CD4-positive, alpha-beta T cell treated with Interleukin-17A for 1 hour (primary cell): ENCODE measurements around the gene EXOSC3.
A peak's percentile ranks its signal among the peaks of the same experiment; 100 is the strongest.
"Not testable (repeated sequence)": the region's sequence is repeated elsewhere in the genome, so short reads cannot be mapped to it uniquely, and the experiment has no call there.

Experiments
- DNase-seq: peaks from one replicate; pipeline ENCODE4 v3.0.0-alpha.2; 2020

EXOSC3 gene

GRCh38 chr9:37775216-37775919 is 9.5 kb downstream of the EXOSC3 start:
- no peak for DNase-seq

DNA sequence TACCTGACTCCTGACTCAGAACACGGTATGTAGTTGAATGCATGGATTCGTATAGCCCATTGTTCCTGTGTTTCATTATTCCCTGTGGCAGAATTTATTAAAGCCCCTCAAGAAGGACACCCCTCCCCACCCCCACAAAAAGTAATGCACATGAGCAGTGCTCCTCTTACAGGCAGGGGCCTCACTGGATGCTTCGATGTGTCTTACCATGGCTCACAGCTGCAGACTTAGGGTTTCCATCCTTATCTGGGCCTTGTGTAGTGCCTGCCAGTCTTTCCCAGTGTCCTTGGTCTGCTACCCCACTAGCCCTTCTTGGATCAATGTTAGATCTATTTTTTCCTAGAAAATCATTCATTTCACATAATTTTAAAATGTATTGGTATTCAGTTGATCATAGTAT is 14.9 kb downstream of the EXOSC3 start:
- DNase-seq, result no peak

GRCh38 chr9:37769306-37769705 is 15.6 kb downstream of the EXOSC3 start:
- DNase-seq, result no peak

DNA sequence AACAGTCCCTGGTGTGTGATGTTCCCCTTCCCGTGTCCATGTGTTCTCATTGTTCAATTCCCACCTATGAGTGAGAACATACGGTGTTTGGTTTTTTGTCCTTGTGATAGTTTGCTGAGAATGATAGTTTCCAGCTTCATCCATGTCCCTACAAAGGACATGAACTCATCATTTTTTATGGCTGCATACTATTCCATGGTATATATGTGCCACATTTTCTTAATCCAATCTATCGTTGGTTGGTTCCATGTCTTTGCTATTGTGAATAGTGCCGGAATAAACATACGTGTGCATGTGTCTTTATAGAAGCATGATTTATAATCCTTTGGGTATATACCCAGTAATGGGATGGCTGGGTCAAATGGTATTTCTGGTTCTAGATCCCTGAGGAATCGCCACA is 19.6 kb downstream of the EXOSC3 start:
- DNase-seq, result not testable (repeated sequence)

DNA sequence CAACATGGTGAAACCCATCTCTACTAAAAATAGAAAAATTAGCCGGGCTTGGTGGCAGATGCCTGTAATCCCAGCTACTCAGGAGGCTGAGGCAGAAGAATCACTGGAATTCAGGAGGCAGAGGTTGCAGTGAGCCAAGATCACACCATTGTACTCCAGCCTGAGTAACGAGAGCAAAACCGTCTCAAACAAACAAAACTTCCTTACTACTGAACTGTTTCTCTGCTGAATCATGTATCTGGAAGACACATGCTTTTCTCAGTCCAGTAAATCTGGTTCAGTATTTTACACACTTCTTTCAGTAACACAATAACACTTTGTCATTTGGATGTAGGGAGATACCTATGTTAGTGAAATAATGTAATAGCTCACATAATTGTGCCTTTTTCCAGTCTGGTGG is 23.4 kb downstream of the EXOSC3 start:
- DNase-seq, result no peak

DNA sequence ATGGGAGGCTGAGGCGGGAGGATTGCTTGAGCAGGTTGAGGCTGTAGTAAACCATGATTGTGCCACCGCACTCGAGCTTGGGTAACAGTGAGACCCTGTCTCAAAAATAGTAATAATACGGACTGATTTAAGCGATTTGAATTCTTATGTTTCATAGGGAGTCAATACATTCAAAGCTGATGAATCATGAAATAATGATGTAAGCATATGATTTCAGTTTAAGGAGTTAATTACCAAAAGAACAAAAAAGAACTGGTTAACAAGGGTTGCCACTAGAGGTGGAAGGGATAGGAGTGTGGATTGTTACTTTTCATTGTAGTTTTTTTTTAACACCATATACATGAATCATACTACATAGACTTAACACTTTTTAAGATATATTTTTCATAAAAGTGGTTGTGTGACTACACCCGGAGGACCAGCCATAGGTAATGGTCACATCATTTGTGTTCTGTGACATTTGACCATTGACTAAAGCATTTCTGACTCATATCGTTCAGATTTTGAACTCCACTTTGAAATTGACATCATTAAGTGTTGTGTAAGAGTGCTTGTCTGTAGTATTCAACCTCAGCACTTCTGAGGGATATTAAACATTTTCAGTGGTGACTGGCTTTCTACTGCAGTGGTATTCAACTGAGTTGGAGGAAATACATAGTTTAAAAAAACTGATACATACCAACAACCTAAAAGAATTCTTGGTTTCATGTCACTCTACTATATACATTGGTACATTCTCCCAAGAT is 24.3 kb downstream of the EXOSC3 start:
- no peak for DNase-seq

DNA sequence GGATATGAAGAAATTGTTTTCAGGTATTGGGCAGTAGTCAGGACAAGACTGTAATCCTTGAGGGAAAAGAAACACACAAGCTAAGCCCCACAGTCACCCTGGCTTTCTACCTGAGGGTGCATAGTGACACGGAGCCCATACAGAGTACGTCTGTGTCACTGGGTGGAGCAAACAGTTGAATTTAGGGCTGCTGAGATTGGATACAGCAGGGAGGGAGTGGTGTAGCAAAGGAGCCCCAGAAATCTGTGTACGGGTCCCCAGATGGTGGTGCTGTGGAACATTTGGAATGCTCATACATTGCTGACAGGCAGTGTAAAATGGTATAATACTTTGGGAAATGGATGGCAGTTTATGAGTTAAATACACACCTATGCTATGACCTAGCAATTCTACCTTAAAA is 26.1 kb downstream of the EXOSC3 start:
- DNase-seq, result no peak

- peak; percentile 76 for DNase-seq
These were observed 31.2 kb downstream of the EXOSC3 start, which contains the start of gene TRMT10B for GRCh38 chr9:37753489-37754190. TSS of gene TRMT10B (plus strand) at chr9:37753805. CDS start at chr9:37761932, 8,127 bp downstream.

DNA sequence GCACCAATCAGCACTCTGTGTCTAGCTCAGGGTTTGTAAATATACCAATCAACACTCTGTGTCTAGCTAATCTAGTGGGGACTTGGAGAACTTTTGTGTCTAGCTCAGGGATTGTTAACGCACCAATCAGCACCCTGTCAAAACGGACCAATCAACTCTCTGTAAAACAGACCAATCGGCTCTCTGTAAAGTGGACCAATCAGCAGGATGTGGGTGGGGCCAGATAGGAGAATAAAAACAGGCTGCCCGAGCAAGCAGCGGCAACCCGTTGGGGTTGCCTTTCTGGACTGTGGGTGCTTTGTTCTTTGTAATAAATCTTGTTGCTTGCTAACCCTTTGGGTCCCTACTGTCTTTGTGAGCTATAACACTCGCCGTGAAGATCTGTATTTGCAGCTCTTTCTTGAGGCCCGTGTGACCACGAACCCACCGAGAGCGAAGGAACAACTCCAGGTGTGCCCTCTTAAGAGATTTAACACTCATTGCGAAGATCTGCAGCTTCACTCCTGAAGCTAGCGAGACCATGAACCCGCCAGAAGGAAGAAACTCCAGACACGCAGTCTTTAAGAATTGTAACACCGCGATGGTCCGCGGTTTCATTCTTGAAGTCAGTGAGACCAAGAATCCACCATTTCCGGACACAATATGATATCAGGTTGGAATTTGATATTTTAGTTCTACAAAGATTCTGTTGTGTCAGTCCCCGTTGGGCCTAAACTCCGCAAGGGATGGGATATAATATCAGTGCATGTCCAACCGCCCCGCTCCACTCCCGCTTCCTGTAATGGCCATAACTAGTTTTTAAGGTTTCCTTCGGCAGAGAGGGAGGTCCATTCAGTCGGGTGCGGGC is 32.0 kb downstream of the EXOSC3 start:
- peak; percentile 20 for DNase-seq

DNA sequence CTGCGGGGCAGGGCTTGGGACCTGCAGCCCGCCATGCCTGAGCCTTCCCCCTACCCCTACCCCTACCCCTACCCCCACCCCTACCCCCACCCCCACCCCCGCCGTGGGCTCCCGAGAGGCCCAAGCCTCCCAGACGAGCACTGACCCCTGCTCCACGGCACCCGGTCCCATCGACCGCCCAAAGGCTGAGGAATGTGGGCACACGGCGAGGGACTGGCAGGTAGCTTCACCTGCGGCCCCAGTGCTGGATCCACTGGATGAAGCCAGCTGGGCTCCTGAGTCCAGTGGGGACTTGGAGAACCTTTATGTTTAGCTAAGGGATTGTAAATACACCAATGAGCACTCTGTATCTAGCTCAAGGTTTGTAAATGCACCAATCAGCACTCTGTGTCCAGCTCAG is 32.8 kb downstream of the EXOSC3 start:
- not testable (repeated sequence) for DNase-seq

GRCh38 chr9:37751704-37752103 is 33.2 kb downstream of the EXOSC3 start:
- not testable (repeated sequence) for DNase-seq

GRCh38 chr9:37751186-37751585 is 33.7 kb downstream of the EXOSC3 start:
- no peak for DNase-seq

GRCh38 chr9:37749129-37749528 is 35.7 kb downstream of the EXOSC3 start:
- DNase-seq, result no peak

DNA sequence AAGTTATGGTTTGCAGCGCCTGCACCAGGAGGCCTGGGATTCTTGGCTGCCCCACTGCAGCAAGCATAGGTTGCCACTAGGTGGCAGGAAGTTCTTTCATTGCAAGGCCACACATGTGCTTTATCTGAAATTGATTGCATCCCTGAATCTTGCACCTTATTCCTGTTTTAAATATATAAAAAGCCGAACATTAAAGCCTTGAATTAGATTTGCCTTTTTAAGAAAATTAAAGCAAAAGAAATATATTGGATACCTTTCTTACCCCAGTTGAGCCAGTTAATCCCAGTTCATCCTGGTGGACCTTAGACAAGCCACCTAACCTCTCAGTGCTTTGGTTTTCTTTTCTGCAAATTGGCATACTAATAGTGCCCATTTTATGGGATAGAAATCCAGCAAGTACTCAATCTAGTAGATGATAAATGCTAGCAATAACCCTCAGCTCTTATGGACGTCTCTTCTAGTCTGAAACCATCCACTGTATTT is 37.6 kb downstream of the EXOSC3 start:
- peak; percentile 62 for DNase-seq

GRCh38 chr9:37746448-37747270 is 38.2 kb downstream of the EXOSC3 start:
- no peak for DNase-seq

DNA sequence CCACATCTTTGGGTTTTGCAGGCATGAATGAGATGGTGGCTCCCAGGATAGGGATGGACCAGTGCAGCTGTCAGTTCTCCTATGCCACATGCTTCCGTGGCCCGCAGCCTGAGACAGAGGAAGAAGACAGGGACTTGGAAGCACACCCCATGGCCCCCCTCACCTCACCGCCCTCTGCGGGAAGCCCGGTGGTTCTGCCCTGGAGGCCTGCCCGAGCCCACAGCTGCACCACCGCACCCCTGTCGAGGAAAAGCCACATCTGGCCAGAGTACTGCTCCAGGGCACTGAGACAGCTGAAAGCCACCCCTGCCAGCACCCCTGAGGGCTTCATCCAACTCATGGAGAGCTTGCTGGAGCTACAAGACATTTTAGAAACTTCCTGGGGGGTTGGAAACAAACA is 38.9 kb downstream of the EXOSC3 start:
- DNase-seq, result no peak

GRCh38 chr9:37740631-37741328 is 44.1 kb downstream of the EXOSC3 start:
- no peak for DNase-seq

DNA sequence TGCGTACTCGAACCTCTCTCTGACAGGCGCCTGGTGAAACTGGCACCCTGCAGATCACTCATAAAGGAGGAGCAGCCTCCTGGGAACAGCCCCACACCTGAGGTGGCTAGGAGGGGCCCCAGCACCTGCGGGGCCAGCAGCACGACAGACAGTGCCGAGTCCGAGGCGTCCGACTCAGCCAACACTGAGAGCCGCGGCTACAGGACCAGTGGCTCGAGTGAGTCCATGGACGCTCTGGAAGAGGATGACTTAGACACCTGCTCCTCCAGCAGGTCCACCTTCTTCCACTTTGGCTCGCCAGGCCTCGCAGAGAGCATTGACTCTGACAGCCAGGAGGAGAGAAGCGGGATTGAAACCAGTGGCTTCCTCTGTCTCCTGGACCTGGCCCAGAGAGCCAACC is 44.7 kb downstream of the EXOSC3 start:
- DNase-seq, result no peak

DNA sequence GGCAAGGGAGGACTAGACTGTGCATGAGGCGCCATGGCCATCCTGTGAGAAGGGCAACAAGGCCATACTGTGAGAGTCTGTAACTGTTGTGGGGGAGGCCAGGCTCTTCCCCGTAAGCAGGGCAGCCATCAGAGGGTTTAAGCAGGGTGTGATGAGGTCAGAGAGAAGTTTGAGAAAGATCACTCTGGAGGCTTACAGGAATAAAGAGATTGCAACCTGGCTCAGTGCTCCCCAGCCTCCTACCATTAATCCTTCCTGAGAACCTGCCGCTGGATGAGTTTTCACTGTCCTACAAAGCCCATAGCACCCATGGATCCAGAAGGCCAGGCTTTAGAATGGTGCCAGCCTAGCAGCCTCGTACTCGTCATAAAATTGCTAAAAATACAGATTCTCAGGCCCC is 45.6 kb downstream of the EXOSC3 start:
- DNase-seq, result no peak

DNA sequence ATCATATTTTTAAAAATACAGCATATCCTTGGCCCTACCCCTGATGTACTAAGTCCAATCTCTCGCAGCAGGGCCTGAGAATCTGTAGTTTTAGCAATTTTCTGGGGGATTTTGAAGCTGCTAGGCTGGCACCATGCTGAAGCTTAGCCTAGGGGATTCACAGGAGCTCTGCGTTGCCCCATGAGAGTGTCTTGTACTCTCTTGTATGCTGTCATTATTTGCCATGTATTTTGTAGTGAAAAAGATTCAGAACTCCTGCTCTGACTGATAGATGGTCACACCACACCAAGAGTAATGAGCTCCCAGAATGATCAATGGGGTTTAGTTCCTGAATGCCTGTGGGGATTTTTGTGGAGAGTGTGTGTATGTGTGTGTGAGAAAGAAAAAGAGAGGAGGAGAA is 51.9 kb downstream of the EXOSC3 start:
- DNase-seq, result no peak

- no peak for DNase-seq
These were observed 52.6 kb downstream of the EXOSC3 start for GRCh38 chr9:37732086-37732741.
